ENCODE data around the gene NBPF1.
"Not testable (repeated sequence)": the region's sequence is repeated elsewhere in the genome, so short reads cannot be mapped to it uniquely, and the experiment has no call there.

NBPF1 gene

GRCh38 chr1:16621681-16622315 is 8.4 kb upstream of the NBPF1 start:
- DNase-seq = not testable (repeated sequence)

GRCh38 chr1:16621300-16621658 is 7.9 kb upstream of the NBPF1 start:
- no peak for DNase-seq

GRCh38 chr1:16619803-16620501 is 6.6 kb upstream of the NBPF1 start:
- DNase-seq = not testable (repeated sequence)

DNA sequence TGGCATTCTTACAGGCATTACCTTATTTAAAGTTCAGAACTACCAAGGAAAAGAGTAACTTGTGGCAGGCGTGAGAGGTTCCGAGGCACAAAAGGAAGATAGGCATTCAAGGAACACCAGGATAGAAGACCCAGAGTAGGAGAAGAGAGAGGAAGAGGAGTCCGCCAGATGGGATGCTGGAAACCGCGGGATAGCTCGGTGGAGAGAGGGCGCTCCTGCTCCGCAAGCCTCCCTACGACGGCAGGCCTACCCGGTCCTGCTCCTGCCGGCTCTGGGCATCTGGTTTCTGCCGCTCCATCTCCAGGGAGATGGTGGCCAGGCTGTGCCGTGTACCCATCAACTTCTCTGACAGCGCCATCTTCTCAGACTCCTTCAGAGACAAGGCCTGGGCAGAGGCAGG is 5.4 kb upstream of the NBPF1 start:
- DNase-seq = no peak

GRCh38 chr1:16617778-16618580 is 4.6 kb upstream of the NBPF1 start:
- DNase-seq = no peak

- no peak for DNase-seq
Measured at GRCh38 chr1:16617114-16617631, 3.8 kb upstream of the NBPF1 start.

GRCh38 chr1:16615253-16616252 is 2.2 kb upstream of the NBPF1 start:
- DNase-seq = no peak

DNA sequence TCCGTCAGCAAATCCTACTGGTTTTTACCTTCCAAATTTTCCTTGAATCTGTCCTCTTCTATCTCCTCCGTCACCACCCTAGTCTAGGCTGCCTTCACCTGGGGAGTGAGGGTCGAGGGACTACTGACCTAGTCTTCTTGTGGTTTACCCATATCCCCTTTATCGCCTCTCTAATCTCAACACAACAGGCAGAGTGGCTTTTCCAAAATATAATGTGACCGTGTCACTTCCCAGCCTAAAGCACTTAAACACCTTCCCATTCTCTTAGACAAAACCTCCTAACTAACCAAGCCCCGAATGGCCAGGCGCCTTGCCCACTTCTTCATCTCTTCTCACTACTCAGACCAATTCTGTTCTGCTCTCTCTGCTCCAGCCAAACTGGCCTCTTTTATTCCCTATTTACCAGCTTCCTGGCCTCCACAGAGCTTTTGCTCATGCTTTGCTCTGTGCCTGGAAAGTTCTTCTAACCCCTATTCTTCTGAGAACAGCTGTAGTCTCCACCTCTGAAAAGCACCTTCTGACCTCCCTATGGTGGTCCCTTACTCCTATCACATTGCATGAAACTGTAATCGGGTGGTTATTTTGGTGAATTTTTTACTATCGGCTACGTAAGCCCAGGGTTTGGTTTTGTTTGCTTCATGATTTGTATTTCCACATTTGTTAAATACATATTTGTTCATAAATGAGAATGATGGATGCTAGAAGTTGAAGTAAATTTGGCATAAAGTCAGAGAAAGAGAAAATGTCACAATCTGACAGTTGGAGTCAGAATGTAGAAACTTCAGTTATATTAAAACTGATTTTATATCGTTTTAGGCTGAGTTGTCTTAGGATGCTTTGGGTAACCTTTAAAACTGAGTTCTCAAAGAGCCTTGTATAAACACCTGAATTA is 1.2 kb upstream of the NBPF1 start:
- DNase-seq = no peak

DNA sequence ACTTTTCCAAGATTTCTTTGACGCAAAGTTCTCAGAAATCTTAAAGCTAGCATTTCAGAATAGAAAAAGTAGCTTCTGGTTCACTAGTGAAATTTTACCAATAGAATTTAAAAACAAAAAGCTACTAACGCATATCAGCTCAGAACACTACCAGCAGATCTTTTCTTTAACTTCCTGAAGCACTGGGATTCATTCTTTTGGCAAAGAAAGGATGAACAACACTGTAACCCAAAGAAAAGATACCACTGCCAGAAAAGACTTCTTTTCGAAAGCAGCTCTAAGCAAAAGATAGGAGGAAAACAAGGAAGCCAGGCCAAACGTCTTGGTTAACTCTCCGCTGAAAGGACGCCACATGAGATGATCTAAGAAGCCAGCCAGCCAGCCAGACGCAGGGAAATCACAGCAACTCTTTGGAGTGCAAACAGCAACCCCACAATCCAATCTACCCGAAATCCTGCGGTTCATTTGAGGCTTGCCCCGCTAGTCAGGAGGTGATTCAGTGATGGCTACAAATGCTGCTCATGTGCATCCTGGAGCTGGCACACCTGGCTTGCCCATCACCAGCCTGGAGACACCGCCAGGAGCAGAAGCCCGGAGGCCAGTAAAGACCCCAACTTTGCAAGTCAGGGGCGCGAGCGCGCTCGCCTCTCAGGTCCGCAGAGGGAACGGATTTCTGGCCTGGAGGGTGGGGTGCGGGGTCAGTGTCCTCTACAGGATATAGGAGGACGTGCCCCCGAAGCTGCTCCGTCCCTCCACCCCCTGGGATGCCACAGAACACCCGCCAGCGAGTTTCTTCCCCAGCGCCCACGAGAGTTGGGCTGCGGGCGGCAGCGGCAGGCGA is 812 bp downstream of the NBPF1 start:
- DNase-seq = no peak

DNA sequence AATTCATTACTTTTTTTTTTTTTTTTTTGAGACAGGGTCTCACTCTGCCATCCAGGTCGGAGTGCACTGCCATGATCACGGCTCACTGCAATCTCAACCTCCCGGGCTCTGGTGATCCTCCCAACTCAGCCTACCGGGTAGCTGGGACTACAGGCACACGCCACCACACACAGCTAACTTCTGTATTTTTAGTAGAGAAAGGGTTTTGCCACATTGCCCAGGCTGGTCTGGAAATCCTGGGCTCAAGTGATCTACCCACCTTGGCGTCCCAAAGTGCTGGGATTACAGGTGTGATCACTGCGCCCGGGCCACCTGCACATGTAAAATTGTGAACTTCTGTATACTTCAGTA is 1.4 kb downstream of the NBPF1 start:
- DNase-seq = not testable (repeated sequence)

- not testable (repeated sequence) for DNase-seq
Measured at GRCh38 chr1:16611164-16611563, 2.2 kb downstream of the NBPF1 start.

DNA sequence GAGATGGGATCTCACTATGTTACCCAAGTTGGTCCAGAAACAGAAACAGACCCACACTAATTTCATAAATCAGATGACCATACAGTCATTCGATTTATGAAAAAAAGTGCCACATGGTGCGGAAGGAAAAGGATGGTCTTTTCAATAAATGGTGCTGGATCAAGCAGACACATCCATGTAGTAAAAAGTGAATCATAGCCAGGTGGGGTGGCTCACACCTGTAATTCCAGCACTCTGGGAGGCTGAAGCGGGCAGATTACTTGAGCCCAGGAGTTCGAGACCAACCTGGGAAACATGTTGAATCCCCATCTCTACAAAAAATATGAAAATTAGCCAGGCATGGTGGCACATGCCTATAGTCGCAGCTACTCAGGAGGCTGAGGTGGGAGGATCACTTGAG is 2.8 kb downstream of the NBPF1 start:
- DNase-seq = not testable (repeated sequence)

DNA sequence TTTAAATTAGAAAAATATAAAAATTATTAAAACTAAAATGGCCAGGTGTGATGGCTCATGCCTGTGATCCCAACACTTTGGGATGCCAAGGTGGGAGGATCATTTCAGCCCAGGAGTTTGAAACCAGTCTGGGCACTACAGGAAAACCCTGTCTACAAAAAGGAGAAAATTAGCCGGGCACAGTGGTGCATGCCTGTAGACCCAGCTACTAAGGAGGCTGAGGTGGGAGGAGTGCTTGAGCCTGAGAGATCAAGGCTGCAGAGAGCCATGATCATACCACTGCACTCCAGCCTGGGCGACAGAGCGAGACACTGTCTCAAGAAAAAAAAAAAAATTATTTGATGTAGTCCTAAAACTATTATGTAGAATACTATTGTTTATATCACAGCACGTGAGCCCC is 3.6 kb downstream of the NBPF1 start:
- DNase-seq = not testable (repeated sequence)

- no peak for DNase-seq
Measured at GRCh38 chr1:16608838-16609560, 4.4 kb downstream of the NBPF1 start.

DNA sequence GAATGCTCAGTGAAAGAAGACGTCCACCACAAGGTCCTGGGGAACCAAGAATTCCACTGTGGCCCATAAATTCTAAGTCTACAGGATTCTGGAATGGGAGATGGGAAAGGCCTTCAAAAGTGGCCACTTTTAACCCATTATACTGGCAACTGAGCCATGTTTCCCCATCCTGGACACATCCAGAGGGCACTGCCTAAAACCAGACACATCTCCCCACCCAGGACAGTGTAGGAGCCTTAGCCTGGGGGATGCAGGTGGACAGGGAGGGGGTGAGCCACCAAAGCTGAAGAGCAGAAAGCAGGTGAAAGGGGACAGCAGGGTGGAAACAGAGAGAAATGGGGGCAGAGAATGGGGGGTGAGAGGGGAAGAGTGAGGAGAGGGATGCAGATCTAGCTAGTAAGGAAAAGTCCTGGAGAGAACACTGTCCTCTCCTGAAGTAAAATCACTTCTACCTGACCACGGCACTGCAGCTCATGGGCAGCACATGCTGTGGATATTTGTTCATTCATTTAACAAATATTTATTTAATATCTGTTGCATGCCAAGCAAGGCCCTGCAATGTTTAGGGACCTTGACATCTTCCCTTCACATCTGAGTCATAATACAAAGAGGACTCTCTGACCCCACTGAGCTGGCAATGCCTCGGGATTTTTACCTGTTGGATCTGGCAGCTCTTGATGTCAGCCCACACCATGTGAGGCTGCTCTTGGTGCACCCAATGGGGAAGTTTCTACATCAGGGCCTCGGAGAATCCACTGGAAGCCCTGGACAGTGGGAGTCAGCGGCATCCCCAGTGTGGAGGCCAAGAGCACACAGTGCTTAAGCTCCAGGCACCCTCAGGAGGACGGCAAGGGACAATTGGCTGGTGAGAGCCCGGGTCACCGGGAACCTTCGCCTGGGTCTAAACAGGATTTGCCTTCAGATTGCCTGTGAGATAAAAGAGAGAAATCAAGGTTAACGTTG is 5.2 kb downstream of the NBPF1 start:
- DNase-seq = not testable (repeated sequence)

DNA sequence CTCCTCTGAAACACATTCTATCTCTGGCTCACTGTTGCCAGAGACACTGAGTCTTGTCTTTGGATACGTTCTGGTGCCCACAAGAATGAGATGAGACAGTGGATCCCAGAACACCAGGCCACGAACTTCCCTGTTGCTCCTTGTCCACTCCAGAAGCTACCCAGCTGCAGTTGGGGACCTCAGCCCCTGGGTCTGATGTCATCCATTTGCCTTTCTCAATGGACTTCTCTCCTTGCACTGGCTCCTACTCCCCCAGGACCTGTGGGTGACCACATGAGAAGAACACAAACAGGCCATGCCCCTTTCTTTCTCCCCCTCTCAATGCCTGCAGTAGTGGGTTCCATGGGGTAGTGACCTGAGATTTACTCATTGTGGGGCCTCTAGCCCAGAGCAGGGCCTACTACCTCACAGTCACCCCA is 5.9 kb downstream of the NBPF1 start:
- DNase-seq = no peak

- not testable (repeated sequence) for DNase-seq
Measured at GRCh38 chr1:16606666-16607432, 6.5 kb downstream of the NBPF1 start.

Measured in cortex of kidney (tissue), 1 donor.